G401.6 (cell line): ENCODE results near the gene CDK11A.
"Not testable (repeated sequence)": the region's sequence is repeated elsewhere in the genome, so short reads cannot be mapped to it uniquely, and the experiment has no call there.

ENCODE experiments used
- FAIRE-seq: peaks from 2 replicates; lab custom pipeline; 2012; peaks lifted over from hg19 to GRCh38; lab: Jason Lieb, UNC

CDK11A gene

GRCh38 chr1:1662392-1662791 is 61.8 kb downstream of the CDK11A start:
- not testable (repeated sequence) for FAIRE-seq

- FAIRE-seq = peak; percentile 97
These were observed 65.3 kb downstream of the CDK11A start, which contains the start of gene CDK11B for GRCh38 chr1:1658583-1659549. TSS of gene CDK11B (minus strand) at chr1:1659004. CDS start at chr1:1657485, 1,519 bp downstream.
